GM12873 (cell line): Measurements from ENCODE around the gene GALR1.

Source experiments
- TF ChIP-seq, protein P1 (sequence below): IDR thresholded peaks from 2 replicates; pipeline ENCODE4 v1.5.1; 2012; ENCODE audit warnings: low read depth, mild to moderate bottlenecking, moderate library complexity, low read length, control low read depth; ENCODE audit not compliant: insufficient read depth; ENCODE audit errors: missing control alignments

GALR1 gene

DNA sequence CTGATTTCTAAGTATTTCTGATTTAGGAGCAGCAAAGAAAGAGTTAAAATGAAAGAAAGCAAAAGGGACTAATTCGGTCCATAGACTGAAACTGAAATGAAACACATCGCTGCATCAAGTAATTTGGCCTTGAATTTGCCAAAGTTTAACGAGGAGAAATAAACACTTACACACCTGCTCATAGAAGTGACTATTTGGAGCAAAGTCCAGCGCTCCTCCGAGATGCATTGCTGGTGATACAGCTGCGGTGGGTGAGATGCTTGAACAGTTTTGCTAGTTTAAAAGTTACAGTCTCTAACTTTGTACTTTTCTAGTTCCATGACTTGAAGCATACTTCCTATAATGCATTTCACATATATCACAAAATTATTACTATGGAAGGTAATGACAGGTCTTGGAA is 18.3 kb downstream of the GALR1 start:
- TF ChIP-seq, protein P1, sequence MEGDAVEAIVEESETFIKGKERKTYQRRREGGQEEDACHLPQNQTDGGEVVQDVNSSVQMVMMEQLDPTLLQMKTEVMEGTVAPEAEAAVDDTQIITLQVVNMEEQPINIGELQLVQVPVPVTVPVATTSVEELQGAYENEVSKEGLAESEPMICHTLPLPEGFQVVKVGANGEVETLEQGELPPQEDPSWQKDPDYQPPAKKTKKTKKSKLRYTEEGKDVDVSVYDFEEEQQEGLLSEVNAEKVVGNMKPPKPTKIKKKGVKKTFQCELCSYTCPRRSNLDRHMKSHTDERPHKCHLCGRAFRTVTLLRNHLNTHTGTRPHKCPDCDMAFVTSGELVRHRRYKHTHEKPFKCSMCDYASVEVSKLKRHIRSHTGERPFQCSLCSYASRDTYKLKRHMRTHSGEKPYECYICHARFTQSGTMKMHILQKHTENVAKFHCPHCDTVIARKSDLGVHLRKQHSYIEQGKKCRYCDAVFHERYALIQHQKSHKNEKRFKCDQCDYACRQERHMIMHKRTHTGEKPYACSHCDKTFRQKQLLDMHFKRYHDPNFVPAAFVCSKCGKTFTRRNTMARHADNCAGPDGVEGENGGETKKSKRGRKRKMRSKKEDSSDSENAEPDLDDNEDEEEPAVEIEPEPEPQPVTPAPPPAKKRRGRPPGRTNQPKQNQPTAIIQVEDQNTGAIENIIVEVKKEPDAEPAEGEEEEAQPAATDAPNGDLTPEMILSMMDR, result no peak

DNA sequence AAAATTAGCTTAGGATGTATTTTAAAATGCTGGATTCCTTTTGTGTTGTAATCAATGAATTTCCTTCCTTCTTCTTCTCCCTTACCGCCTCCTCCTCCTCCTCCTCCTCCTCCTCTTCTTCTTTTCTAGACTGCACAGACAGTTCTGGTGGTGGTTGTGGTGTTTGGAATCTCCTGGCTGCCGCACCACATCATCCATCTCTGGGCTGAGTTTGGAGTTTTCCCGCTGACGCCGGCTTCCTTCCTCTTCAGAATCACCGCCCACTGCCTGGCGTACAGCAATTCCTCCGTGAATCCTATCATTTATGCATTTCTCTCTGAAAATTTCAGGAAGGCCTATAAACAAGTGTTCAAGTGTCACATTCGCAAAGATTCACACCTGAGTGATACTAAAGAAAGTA is 18.8 kb downstream of the GALR1 start:
- TF ChIP-seq, protein P1, result no peak

DNA sequence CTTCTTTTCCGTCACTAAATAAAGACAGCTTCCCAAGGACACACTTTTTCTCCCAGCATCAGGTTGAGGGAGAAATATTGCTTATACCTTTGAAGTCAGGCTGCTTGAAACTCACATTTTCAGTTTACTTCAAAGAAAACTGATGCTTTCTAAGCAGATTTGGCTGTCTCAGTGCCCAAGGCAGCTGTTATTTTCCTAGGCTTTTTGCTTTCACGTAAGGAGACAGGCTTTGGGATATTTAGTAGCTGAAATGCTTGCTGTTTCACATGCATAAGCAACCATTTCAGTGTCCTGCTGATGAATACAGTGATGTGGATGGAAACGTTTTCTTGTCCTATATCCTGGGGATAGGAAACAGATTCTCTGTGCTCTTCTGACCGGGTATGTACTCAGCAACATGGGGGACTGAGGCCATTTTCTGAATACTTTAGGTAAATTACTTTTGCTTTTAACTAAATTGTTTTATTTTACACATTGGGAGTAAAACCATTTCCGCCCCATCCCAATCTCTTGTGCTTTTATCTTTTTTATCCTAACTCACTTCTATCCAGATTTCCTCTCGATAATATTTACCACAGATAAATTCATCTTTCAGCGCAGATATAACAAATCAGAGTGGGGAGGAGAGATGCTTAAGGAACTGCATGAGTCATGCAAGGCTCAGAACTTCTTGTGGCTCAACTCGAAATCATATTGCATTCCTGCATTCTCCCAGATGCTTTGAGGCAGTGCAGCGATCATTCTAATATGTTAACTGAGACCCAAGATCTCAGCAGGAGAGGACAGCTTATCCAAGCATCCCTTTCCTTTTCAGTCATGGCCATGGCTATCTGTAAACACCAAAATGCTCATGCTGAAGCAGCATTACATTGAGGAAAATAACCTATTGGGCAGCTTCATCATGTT is 22.2 kb downstream of the GALR1 start:
- TF ChIP-seq, protein P1, result no peak

DNA sequence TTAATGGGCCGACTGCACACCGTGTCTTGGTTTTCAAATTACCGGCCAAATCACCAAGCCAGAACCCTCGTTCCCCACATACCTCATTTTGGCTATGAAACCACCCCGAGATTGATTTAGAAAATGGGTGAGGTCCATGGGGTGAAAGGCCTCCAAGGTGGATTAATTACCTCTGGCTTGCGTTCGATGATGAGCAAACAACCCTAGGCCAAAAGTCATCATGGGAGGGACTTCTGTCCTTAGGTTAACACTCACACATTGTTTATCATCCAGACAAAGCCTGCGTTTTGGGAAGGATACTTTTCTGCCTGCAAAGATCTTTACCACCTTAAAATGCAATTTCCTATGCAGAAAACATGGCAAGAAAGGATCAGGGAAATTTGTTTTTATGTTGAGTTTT is 48.5 kb downstream of the GALR1 start:
- TF ChIP-seq, protein P1, result no peak

DNA sequence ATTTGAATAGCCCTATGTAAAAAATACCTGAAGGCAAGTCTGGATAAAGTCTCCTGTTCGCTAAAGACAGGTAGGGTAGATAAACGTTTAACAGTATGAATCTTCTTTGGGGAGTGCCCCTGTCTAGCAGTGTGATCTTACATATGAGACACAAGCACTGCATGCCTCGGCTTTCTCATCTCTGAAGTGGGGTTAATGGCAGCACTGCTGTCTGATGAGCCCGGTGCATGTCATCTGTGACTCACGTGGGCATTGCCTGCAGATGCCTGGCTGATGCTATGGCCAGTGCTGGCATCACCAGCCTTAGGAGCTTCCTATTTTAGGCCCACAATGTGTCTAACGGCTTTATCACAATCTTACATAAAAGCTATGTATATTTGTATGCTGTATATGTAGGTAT is 50.1 kb downstream of the GALR1 start:
- TF ChIP-seq, protein P1, result no peak

DNA sequence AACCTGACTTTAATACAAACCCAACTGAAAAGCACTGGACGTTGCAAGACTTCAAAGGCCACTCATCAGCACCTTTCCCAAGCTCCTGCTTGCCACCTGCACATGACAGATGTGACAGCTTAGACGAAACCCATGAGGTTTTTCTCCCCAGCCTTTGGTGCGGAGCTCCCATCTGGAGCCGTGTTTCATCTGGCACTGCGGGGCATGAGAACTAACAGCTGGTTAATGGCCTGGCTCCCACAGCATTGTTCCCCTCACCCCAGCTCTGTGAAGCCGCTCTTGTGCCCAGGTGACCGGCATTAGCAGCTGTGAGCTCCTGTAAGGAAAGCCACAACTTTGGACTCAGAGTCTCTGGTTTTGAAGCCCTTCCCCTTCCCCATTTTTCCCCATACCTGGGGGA is 50.9 kb downstream of the GALR1 start:
- TF ChIP-seq, protein P1, result no peak

DNA sequence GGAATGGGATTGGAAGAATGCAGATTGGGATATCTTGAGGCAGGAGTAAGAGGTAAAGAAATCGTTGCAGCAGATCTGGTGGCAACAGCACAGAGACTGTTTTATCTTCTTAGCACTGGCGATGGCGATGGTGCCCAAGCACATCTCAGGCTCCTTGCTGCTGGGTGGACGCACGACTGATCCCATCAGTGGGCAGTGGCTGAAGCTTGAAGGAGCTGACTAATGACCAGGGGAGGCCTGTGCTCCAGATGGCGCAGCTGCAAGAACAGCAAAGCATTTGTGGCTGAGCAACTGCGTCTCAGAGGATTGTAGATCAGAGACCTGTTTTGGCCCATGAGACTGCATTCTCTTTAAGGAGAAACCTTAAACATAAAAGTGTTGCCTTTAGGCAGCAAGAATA is 54.6 kb downstream of the GALR1 start:
- TF ChIP-seq, protein P1, result no peak
